Upper lobe of left lung (tissue), 6 donors: ENCODE data around the gene LRRC43. TPM values are rescaled to one million over a fixed set of nuclear protein-coding genes. Genes with fewer than 3 reads are reported as not detected.

Source experiments
- ATAC-seq, 2 donors: fragments of 200-7000 bp; cut with Tn5 transposase; one replicate each; pipeline ENCODE4 v1.9.1; 2022; ENCODE audit warnings: mild to moderate bottlenecking in 2 of 2, moderate library complexity in 2 of 2; ENCODE audit not compliant: low FRiP score in 2 of 2
- DNase-seq, 2 donors: peaks; one replicate each; pipeline ENCODE4 v3.0.0-alpha.2; 2019 to 2020
- H3K27ac ChIP-seq, 4 donors: fragments of 200-600 bp; sonication (generic); one replicate each; pipeline ENCODE4 v1.5.1; 2016 to 2019
- H3K27me3 ChIP-seq, 4 donors: fragments of 200-600 bp; sonication (generic); one replicate each; pipeline ENCODE4 v1.5.1; 2017 to 2019
- H3K36me3 ChIP-seq, 4 donors: fragments of 200-600 bp; sonication (generic); one replicate each; pipeline ENCODE4 v1.5.1; 2016 to 2019
- H3K4me1 ChIP-seq, 4 donors: fragments of 200-600 bp; sonication (generic); one replicate each; pipeline ENCODE4 v1.5.1; 2018 to 2019
- H3K4me3 ChIP-seq, 4 donors: fragments of 200-600 bp; sonication (generic); one replicate each; pipeline ENCODE4 v1.5.1; 2017 to 2019; ENCODE audit warnings: mild to moderate bottlenecking in 2 of 4, moderate library complexity in 1 of 4
- H3K9me3 ChIP-seq, 4 donors: fragments of 200-600 bp; sonication (generic); one replicate each; pipeline ENCODE4 v1.5.1; 2018 to 2019
- CTCF ChIP-seq, 6 experiments: fragments of 450-650 bp in 4 of 6; fragments of 200-600 bp in 2 of 6; sonication (generic) in 2 of 6; IDR thresholded peaks; one replicate each; pipeline ENCODE4 v1.5.1; 2016 to 2019; ENCODE audit warnings: antibody characterized with exemption in 6 of 6
- EP300 ChIP-seq, 4 donors: sonication (generic); formaldehyde crosslinking; IDR thresholded peaks; one replicate each; pipeline ENCODE4 v1.5.1; 2017; ENCODE audit warnings: antibody characterized with exemption in 4 of 4, control low read depth in 2 of 4
- POLR2A ChIP-seq, 4 donors: fragments of 450-650 bp; IDR thresholded peaks; one replicate each; pipeline ENCODE4 v1.5.1; 2016 to 2017; ENCODE audit warnings: antibody characterized with exemption in 4 of 4, mild to moderate bottlenecking in 2 of 4
- POLR2AphosphoS5 ChIP-seq, 2 donors: sonication (generic); formaldehyde crosslinking; IDR thresholded peaks; one replicate each; pipeline ENCODE4 v1.5.1; 2017; ENCODE audit warnings: antibody characterized with exemption in 2 of 2
- WGBS, 2 donors: methylation state at CpG; one replicate each; pipeline ENCODE4 v1.1.5; 2017 to 2018; 5-methylcytosine and 5-hydroxymethylcytosine counted together
- total RNA-seq, 6 donors: library from RNA; depleted of rRNA in 4 of 6; stranded (reverse); fragments of >200 nt in 4 of 6; gene quantifications; one replicate each; pipeline versions ENCODE4 v1.1.0 to v1.2.1, GENCODE V29; 2016 to 2021
- donor health status: DM: no; HTN: no; CAD: no; lungs with moderate emphysema.
- donor health status: DM: no; HTN: yes; CAD: no; lungs with severe emphysema.

LRRC43 gene
- total RNA-seq, 6 donors from 2014 or later: 0.72 to 13.6 (median 5.5) TPM

DNA sequence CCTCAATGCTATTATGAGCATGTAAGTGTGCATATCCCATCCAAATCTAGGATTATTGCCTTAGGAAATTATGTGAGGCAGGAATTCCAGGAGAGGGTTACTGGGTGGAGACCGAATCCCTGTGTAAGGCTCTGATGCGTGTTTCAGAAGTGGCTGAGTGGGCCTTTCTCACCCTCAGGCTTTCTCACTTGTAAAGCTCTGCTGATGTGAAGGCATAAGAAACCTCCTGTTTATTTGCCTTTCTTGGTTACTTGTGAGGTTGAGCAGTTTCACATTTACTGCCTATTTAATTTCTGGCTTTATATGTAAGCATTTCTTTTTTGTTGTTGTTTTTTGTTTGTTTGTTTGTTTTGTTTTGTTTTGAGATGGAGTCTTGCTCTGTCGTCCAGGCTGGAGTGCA, 19.9 kb upstream of the LRRC43 start:
- Histone ChIP-seq H3K9me3 (no peaks in the 10 kb centered on the region), H3K27me3 (no peaks in the 10 kb centered on the region), H3K27ac (no peak overlapping the region), H3K36me3 (no peaks in the 10 kb centered on the region), H3K4me1 (no peaks in the 10 kb centered on the region), H3K4me3 (no peak overlapping the region)
- no peak for ATAC-seq
- no peak for DNase-seq
- TF ChIP-seq POLR2A (IDR thresholded peaks at IDR 0.05): no peak
- no peak for TF ChIP-seq EP300 (IDR thresholded peaks at IDR 0.05)
- WGBS, 2 donors: 79 to 81% methylated on average over 3 of the region's 3 CpGs

DNA sequence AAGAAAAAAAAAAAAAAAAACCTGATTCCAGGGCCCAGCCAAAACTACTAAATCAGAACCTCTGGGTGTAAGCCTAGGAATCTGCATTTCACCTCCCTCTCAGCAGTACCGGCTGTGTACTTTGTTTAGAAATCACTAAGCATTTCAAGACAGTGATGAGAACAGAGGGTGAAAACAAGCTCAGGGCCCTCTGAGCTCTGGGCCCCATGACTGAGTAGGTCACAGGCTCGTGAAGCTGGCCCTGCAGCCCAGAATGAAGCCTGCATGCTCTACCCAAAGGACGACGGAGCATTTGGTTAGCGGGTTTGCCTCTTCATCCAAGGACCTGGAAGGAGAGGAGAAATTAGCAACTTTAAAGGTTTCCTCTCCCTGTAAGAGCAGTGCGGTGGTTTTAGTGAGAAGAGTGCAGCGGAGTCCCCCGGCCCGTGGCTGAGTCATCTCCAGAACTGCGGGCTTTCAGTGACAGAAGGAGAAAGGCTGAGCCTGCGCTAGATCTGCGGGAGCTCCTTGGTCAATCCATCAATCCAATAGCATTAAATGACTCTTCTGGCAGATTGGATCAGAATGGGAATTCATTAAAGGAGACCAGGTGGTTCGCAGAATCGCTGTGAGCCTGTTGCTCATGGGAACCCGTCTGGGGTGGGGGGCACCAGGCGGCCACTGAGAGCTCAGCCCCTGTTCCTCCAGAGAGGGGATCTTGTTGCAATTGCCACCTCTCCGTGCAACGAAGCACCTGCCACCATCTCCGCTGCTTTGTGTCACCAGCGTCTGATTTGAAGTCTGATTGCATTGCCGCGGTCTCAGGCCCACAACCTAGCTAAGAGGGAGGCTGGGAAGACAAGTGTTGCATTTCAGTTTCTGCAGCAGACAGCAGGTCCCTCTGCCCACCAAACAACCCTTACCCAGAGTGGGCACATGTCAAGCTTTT, 16.2 kb upstream of the LRRC43 start:
- ATAC-seq: peak in 1 of 2 donors; percentile 16
- no peak for TF ChIP-seq POLR2AphosphoS5 (IDR thresholded peaks at IDR 0.05)
- no peak for TF ChIP-seq CTCF (IDR thresholded peaks at IDR 0.05)
- TF ChIP-seq POLR2A (IDR thresholded peaks at IDR 0.05): no peak
- no peak for TF ChIP-seq EP300 (IDR thresholded peaks at IDR 0.05)
- 71 to 77% methylated on average over 22 of the region's 22 CpGs for WGBS, 2 donors
- no peak for DNase-seq
- Histone ChIP-seq H3K27me3 (no peaks in the 10 kb centered on the region), H3K4me1 (no peaks in the 10 kb centered on the region), H3K4me3 (no peak overlapping the region), H3K36me3 (no peaks in the 10 kb centered on the region), H3K27ac (no peak overlapping the region), H3K9me3 (no peaks in the 10 kb centered on the region)

DNA sequence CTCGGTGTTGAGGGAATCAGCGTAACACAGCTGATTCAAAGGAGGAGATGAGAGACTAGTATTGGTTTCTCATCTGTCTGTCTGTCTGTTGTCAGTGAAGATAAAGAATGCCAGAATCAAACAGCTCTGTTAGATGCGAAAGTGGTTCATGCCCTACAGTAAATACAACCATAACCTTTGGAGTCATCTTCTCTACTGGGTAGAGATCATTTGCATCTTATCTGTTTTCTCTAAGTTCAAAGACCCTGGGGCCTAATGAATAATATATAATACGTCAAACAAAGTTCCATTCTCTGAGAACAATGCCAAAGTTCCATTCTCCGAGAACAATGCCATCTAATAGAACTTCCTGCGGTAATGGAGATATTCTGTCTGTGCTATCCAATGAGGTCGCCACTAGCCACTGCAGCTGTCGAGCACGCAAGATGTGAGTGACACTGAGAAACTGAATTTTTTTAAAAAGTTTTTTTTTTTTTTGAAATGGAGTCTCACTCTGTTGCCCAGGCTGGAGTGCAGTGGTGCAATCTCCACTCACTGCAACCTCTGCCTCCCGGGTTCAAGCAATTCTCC, 15.5 kb upstream of the LRRC43 start:
- H3K27ac ChIP-seq: no peak overlapping the region
- H3K27me3 ChIP-seq: no peaks in the 10 kb centered on the region
- no peaks in the 10 kb centered on the region for H3K4me1 ChIP-seq
- H3K4me3 ChIP-seq: no peak overlapping the region
- DNase-seq: no peak
- no peak for ATAC-seq
- 75 to 82% methylated on average over 10 of the region's 10 CpGs for WGBS, 2 donors
- H3K9me3 ChIP-seq: no peaks in the 10 kb centered on the region
- no peak for TF ChIP-seq EP300 (IDR thresholded peaks at IDR 0.05)
- no peak for TF ChIP-seq POLR2A (IDR thresholded peaks at IDR 0.05)
- no peak for TF ChIP-seq CTCF (IDR thresholded peaks at IDR 0.05)
- no peak for TF ChIP-seq POLR2AphosphoS5 (IDR thresholded peaks at IDR 0.05)
- H3K36me3 ChIP-seq: no peaks in the 10 kb centered on the region

GRCh38 chr12:122168492-122168891, 14.4 kb upstream of the LRRC43 start:
- 91 to 97% methylated on average over 3 of the region's 3 CpGs for WGBS, 2 donors
- no peak for ATAC-seq

More at GRCh38 chr12:122168492-122168891, 14.4 kb upstream of the LRRC43 start:
- no peaks in the 10 kb centered on the region for H3K36me3 ChIP-seq
- H3K4me1 ChIP-seq: no peaks in the 10 kb centered on the region
- no peak overlapping the region for H3K4me3 ChIP-seq
- no peaks in the 10 kb centered on the region for H3K27me3 ChIP-seq
- no peaks in the 10 kb centered on the region for H3K9me3 ChIP-seq
- no peak overlapping the region for H3K27ac ChIP-seq
- TF ChIP-seq CTCF (IDR thresholded peaks at IDR 0.05): no peak
- no peak for TF ChIP-seq POLR2AphosphoS5 (IDR thresholded peaks at IDR 0.05)
- no peak for TF ChIP-seq POLR2A (IDR thresholded peaks at IDR 0.05)
- TF ChIP-seq EP300 (IDR thresholded peaks at IDR 0.05): no peak
- no peak for DNase-seq
